ENCODE measurements around the gene PRXL2A.

DNA sequence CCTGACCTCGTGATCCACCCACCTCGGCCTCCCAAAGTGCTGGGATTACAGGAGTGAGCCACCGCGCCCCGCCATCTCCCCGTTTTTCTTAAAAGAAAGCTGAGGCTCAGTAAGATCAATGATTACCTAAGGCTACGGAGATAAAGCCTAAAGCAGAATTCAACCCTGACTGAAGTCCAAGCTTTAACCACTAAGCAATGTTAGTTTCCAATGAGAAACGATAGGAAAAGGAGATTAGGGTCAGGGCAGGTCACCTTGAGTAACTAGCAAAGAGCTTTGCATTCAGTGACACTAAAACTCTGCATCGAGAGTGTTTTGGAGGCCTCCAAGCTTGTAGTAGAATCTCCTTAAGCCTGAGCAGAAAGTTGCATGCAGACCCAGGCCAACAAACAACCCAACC, 17.6 kb upstream of the PRXL2A start:
- no peak for TF ChIP-seq POLR2AphosphoS5 (IDR thresholded peaks at IDR 0.05)
- TF ChIP-seq, protein P1, sequence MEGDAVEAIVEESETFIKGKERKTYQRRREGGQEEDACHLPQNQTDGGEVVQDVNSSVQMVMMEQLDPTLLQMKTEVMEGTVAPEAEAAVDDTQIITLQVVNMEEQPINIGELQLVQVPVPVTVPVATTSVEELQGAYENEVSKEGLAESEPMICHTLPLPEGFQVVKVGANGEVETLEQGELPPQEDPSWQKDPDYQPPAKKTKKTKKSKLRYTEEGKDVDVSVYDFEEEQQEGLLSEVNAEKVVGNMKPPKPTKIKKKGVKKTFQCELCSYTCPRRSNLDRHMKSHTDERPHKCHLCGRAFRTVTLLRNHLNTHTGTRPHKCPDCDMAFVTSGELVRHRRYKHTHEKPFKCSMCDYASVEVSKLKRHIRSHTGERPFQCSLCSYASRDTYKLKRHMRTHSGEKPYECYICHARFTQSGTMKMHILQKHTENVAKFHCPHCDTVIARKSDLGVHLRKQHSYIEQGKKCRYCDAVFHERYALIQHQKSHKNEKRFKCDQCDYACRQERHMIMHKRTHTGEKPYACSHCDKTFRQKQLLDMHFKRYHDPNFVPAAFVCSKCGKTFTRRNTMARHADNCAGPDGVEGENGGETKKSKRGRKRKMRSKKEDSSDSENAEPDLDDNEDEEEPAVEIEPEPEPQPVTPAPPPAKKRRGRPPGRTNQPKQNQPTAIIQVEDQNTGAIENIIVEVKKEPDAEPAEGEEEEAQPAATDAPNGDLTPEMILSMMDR (IDR thresholded peaks at IDR 0.05 in 8 of 11, conservative IDR thresholded peaks at IDR 0.05 in 3 of 11): no peak

Data from spleen (tissue), 7 donors.